GM23338 (cell line): ENCODE data around the gene AHDC1. TPM values are rescaled to one million over a fixed set of nuclear protein-coding genes. Genes with fewer than 3 reads are reported as not detected.

Source experiments
- ATAC-seq: fragments of 200-7000 bp; cut with Tn5 transposase; 3 replicates; pipeline ENCODE4 v1.9.1; 2020
- DNase-seq: peaks from one replicate; pipeline ENCODE4 v3.0.0-alpha.2; 2015; ENCODE audit warnings: low spot score
- H2AFZ ChIP-seq: fragments of 200-600 bp; sonication (generic); 2 replicates; pipeline ENCODE4 v1.8.0; 2016; ENCODE audit warnings: antibody characterized with exemption, mild to moderate bottlenecking, moderate library complexity
- H3F3A ChIP-seq: fragments of 200-600 bp; sonication (generic); replicated peaks from 2 replicates; pipeline ENCODE4 v1.8.0; 2017; ENCODE audit warnings: antibody characterized with exemption, mixed run types, low read depth
- H3K27ac ChIP-seq: fragments of 200-600 bp; sonication (generic); 2 replicates; pipeline ENCODE4 v1.6.1; 2016; ENCODE audit warnings: low read depth
- H3K27me3 ChIP-seq: fragments of 200-600 bp; sonication (generic); 2 replicates; pipeline ENCODE4 v1.8.0; 2016; ENCODE audit warnings: mild to moderate bottlenecking, mixed run types, moderate library complexity; ENCODE audit not compliant: insufficient read depth
- H3K36me3 ChIP-seq: fragments of 200-600 bp; sonication (generic); 2 replicates; pipeline ENCODE4 v1.8.0; 2016; ENCODE audit warnings: mild to moderate bottlenecking; ENCODE audit not compliant: insufficient read depth
- H3K4me1 ChIP-seq: fragments of 200-600 bp; sonication (generic); 2 replicates; pipeline ENCODE4 v1.8.0; 2016; ENCODE audit warnings: mild to moderate bottlenecking, moderate library complexity; ENCODE audit not compliant: insufficient read depth
- H3K4me2 ChIP-seq: fragments of 200-600 bp; sonication (generic); 2 replicates; pipeline ENCODE4 v1.7.1; 2017; ENCODE audit warnings: mixed run types
- H3K4me3 ChIP-seq: fragments of 200-600 bp; sonication (generic); 2 replicates; pipeline ENCODE4 v1.6.1; 2016; ENCODE audit warnings: mixed run types
- H3K79me2 ChIP-seq: fragments of 200-600 bp; sonication (generic); replicated peaks from 2 replicates; pipeline ENCODE4 v1.8.0; 2017; ENCODE audit warnings: mild to moderate bottlenecking; ENCODE audit not compliant: insufficient read depth
- H3K9me2 ChIP-seq: fragments of 200-600 bp; sonication (generic); 2 replicates; pipeline ENCODE4 v1.8.0; 2017; ENCODE audit not compliant: insufficient read depth
- H4K20me1 ChIP-seq: fragments of 200-600 bp; sonication (generic); replicated peaks from 2 replicates; pipeline ENCODE4 v1.8.0; 2017; ENCODE audit warnings: mild to moderate bottlenecking; ENCODE audit not compliant: insufficient read depth
- H3K27ac Mint-ChIP-seq: 2 replicates; pipeline ENCODE4 v1.8.0; 2020; ENCODE audit warnings: inconsistent platforms, mild to moderate bottlenecking, moderate library complexity, mixed read lengths
- H3K27me3 Mint-ChIP-seq: 3 replicates; pipeline ENCODE4 v1.8.0; 2022; ENCODE audit warnings: low read depth, mild to moderate bottlenecking, moderate library complexity, mixed read lengths, inconsistent platforms; ENCODE audit not compliant: insufficient read depth, poor library complexity
- H3K36me3 Mint-ChIP-seq: 3 replicates; pipeline ENCODE4 v1.8.0; 2021; ENCODE audit warnings: low read depth, mild to moderate bottlenecking, inconsistent platforms, moderate library complexity, mixed read lengths
- H3K4me1 Mint-ChIP-seq: 3 replicates; pipeline ENCODE4 v1.8.0; 2020; ENCODE audit warnings: mild to moderate bottlenecking, inconsistent platforms, mixed read lengths
- H3K4me3 Mint-ChIP-seq: 3 replicates; pipeline ENCODE4 v1.8.0; 2021; ENCODE audit warnings: moderate library complexity, mild to moderate bottlenecking, inconsistent platforms, mixed read lengths
- H3K9me3 Mint-ChIP-seq: 3 replicates; pipeline ENCODE4 v1.8.0; 2020; ENCODE audit warnings: moderate library complexity, mild to moderate bottlenecking, inconsistent platforms, mixed read lengths
- EZH2 ChIP-seq: fragments of 200-600 bp; sonication (generic); IDR thresholded peaks from one replicate; pipeline ENCODE4 v1.8.0; 2017; ENCODE audit warnings: antibody characterized with exemption, mild to moderate bottlenecking, low read depth; ENCODE audit not compliant: unreplicated experiment
- ZNF462 ChIP-seq: fragments of 250-450 bp; sonication (Bioruptor Pico); IDR thresholded peaks from 2 replicates; pipeline ENCODE4 v1.5.0; 2020; ENCODE audit warnings: mild to moderate bottlenecking, moderate library complexity
- polyA plus RNA-seq: library from polyadenylated mRNA; unstranded; fragments of >200 nt; fragmentation: Nextera tagmentation; extraction: Ambion mirVana; gene quantifications from 2 replicates; pipeline ENCODE4 v1.2.1, GENCODE V29; 2016
- total RNA-seq: library from RNA; depleted of rRNA; stranded (reverse); fragments of >200 nt; shearing (Covaris generic); gene quantifications from 2 replicates; pipeline ENCODE4 v1.2.3, GENCODE V29; 2014
- TF ChIP-seq, protein P1 (sequence below), 2 experiments: fragments of 200-600 bp in 1 of 2; sonication (generic) in 1 of 2; conservative IDR thresholded peaks; 2 replicates each; pipeline versions ENCODE4 v1.5.1 to v1.6.1; 2016 to 2017; ENCODE audit warnings: antibody characterized with exemption in 2 of 2, low read depth in 2 of 2, mild to moderate bottlenecking in 2 of 2, moderate library complexity in 1 of 2
- TF ChIP-seq, protein P2 (sequence below): IDR thresholded peaks from one replicate; pipeline ENCODE4 v1.6.1; 2018; ENCODE audit warnings: antibody characterized with exemption; ENCODE audit not compliant: unreplicated experiment

The AHDC1 gene
- total and polyA plus RNA-seq, 2 experiments from 2014 or later, result 8.3 to 22.2 TPM

GRCh38 chr1:27552911-27553420 lies 51.0 kb downstream of the AHDC1 start (continued):
- no peak for TF ChIP-seq ZNF462 (CRISPR knock-in tag)
- TF ChIP-seq, protein P1, sequence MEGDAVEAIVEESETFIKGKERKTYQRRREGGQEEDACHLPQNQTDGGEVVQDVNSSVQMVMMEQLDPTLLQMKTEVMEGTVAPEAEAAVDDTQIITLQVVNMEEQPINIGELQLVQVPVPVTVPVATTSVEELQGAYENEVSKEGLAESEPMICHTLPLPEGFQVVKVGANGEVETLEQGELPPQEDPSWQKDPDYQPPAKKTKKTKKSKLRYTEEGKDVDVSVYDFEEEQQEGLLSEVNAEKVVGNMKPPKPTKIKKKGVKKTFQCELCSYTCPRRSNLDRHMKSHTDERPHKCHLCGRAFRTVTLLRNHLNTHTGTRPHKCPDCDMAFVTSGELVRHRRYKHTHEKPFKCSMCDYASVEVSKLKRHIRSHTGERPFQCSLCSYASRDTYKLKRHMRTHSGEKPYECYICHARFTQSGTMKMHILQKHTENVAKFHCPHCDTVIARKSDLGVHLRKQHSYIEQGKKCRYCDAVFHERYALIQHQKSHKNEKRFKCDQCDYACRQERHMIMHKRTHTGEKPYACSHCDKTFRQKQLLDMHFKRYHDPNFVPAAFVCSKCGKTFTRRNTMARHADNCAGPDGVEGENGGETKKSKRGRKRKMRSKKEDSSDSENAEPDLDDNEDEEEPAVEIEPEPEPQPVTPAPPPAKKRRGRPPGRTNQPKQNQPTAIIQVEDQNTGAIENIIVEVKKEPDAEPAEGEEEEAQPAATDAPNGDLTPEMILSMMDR (conservative IDR thresholded peaks at IDR 0.05; ENCODE audit: low read depth in 2 of 2), result peak; percentile 50 to 76

- H3K27me3 Mint-ChIP-seq, result peaks cover 11% of the 10 kb centered on the region
- Histone ChIP-seq H2AFZ (no peak overlapping the region), H3K4me1 (peaks cover 6% of the 10 kb centered on the region), H3K27me3 (no peaks in the 10 kb centered on the region), H4K20me1 (no peaks in the 10 kb centered on the region), H3F3A (peaks cover 8% of the 10 kb centered on the region; the same call in 1 of the 2 replicates), H3K4me2 (no peak overlapping the region), H3K79me2 (no peaks in the 10 kb centered on the region), H3K36me3 (no peaks in the 10 kb centered on the region), H3K9me2 (no peaks in the 10 kb centered on the region), H3K4me3 (no peak overlapping the region), H3K27ac (no peak overlapping the region)
- no peak overlapping the region for H3K4me3 Mint-ChIP-seq
- TF ChIP-seq, protein P1 (conservative IDR thresholded peaks at IDR 0.05; ENCODE audit: low read depth in 2 of 2), result no peak
- TF ChIP-seq, protein P2, sequence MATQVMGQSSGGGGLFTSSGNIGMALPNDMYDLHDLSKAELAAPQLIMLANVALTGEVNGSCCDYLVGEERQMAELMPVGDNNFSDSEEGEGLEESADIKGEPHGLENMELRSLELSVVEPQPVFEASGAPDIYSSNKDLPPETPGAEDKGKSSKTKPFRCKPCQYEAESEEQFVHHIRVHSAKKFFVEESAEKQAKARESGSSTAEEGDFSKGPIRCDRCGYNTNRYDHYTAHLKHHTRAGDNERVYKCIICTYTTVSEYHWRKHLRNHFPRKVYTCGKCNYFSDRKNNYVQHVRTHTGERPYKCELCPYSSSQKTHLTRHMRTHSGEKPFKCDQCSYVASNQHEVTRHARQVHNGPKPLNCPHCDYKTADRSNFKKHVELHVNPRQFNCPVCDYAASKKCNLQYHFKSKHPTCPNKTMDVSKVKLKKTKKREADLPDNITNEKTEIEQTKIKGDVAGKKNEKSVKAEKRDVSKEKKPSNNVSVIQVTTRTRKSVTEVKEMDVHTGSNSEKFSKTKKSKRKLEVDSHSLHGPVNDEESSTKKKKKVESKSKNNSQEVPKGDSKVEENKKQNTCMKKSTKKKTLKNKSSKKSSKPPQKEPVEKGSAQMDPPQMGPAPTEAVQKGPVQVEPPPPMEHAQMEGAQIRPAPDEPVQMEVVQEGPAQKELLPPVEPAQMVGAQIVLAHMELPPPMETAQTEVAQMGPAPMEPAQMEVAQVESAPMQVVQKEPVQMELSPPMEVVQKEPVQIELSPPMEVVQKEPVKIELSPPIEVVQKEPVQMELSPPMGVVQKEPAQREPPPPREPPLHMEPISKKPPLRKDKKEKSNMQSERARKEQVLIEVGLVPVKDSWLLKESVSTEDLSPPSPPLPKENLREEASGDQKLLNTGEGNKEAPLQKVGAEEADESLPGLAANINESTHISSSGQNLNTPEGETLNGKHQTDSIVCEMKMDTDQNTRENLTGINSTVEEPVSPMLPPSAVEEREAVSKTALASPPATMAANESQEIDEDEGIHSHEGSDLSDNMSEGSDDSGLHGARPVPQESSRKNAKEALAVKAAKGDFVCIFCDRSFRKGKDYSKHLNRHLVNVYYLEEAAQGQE, result no peak
- TF ChIP-seq EZH2, result no peak
- ATAC-seq, result no peak
- H3K9me3 Mint-ChIP-seq, result no peaks in the 10 kb centered on the region
- no peak for DNase-seq
- H3K36me3 Mint-ChIP-seq, result peaks cover 8% of the 10 kb centered on the region; the same call in 2 of the 3 replicates
- H3K27ac Mint-ChIP-seq, result no peak overlapping the region
- peaks cover 15% of the 10 kb centered on the region for H3K4me1 Mint-ChIP-seq
These were observed 52.0 kb downstream of the AHDC1 start for GRCh38 chr1:27551953-27552312.
